ENCODE measurements around the gene WDR1. TPM values are rescaled to one million over a fixed set of nuclear protein-coding genes. Genes with fewer than 3 reads are reported as not detected.

Gene WDR1
- total and polyA plus RNA-seq, 10 of the 15 experiments (the other 5 are each of a cell fraction or from before 2014, with no cell fraction given): 28.5 to 397 (median 290) TPM

- TF ChIP-seq SKIL (IDR thresholded peaks at IDR 0.05; ENCODE audit: low read depth, poor library complexity, severe bottlenecking) (no peak), BRCA1 (IDR thresholded peaks at IDR 0.05; ENCODE audit: low read depth, low read length) (no peak), RCOR1 (conservative IDR thresholded peaks at IDR 0.05; ENCODE audit: low read depth, low read length) (no peak), MAX (IDR thresholded peaks at IDR 0.05; ENCODE audit: low read depth, low read length) (no peak)
Measured at GRCh38 chr4:10053635-10054453, 62.8 kb downstream of the WDR1 start (continued).

GRCh38 chr4:10051517-10052135 is 65.0 kb downstream of the WDR1 start:
- in situ Hi-C loops (cut with MboI): no loop called here
- TF ChIP-seq NFYB (IDR thresholded peaks at IDR 0.05; ENCODE audit: insufficient read depth, low read depth, low read length) (no peak), ELK1 (IDR thresholded peaks at IDR 0.05; ENCODE audit: low read depth, low read length) (no peak), IKZF2 (IDR thresholded peaks at IDR 0.05) (no peak), POU2F2 (IDR thresholded peaks at IDR 0.05; ENCODE audit: borderline replicate concordance, low read depth, low read length) (no peak), CREM (IDR thresholded peaks at IDR 0.05; ENCODE audit: low read depth) (no peak), DPF2 (IDR thresholded peaks at IDR 0.05) (no peak), SIX5 (IDR thresholded peaks at IDR 0.05; ENCODE audit: low read depth, low read length, severe bottlenecking) (no peak), ZNF274 (IDR thresholded peaks at IDR 0.05; ENCODE audit: insufficient read depth, insufficient read length) (no peak), NFXL1 (IDR thresholded peaks at IDR 0.05; ENCODE audit: borderline replicate concordance) (no peak), HDGF (IDR thresholded peaks at IDR 0.05) (no peak), IRF5 (IDR thresholded peaks at IDR 0.05; ENCODE audit: borderline replicate concordance) (no peak), HDAC2 (IDR thresholded peaks at IDR 0.05) (no peak), GATAD2B (conservative IDR thresholded peaks at IDR 0.05; ENCODE audit: low read depth) (no peak), CBX3 (IDR thresholded peaks at IDR 0.05; ENCODE audit: borderline replicate concordance, low read depth) (no peak)

More at GRCh38 chr4:10051517-10052135, 65.0 kb downstream of the WDR1 start:
- CTCF ChIA-PET: no interaction called here
- no peak overlapping the region for H3K9ac ChIP-seq (ENCODE audit: control insufficient read depth, insufficient read depth, low read length)
- no peaks in the 10 kb centered on the region for H3K9me3 ChIP-seq (replicated peaks; ENCODE audit: control insufficient read depth, insufficient read depth, low read length)
- H3K27ac ChIP-seq (ENCODE audit: control insufficient read depth, insufficient read depth): no peak overlapping the region
- ATAC-seq (no peak), DNase-seq (ENCODE audit: low read depth, low spot score) (no peak), FAIRE-seq (no peak)
- no peaks in the 10 kb centered on the region for H4K20me1 ChIP-seq (ENCODE audit: control insufficient read depth, insufficient read depth)
- RAD21 ChIA-PET (ENCODE audit: unreplicated experiment): no interaction called here
- H3K79me2 ChIP-seq (ENCODE audit: control insufficient read depth, insufficient read depth, low read length): no peaks in the 10 kb centered on the region
- H3K27me3 ChIP-seq (replicated peaks in 1 of 2; ENCODE audit: control insufficient read depth in 2 of 2, insufficient read depth in 2 of 2, low read length in 1 of 2): no peaks in the 10 kb centered on the region
- BruUV-seq (replicated peaks): no TSS peak
- POLR2A ChIA-PET: no interaction called here
- SMC1A ChIA-PET (ENCODE audit: uncharacterized antibody, unreplicated experiment): no interaction called here
- intact Hi-C loops (cut with micrococcal nuclease; ENCODE audit: unreplicated experiment): no loop called here
- no peaks in the 10 kb centered on the region for H3K4me1 ChIP-seq (ENCODE audit: control insufficient read depth, insufficient read depth, low read length)
- no peak overlapping the region for H2AFZ ChIP-seq (ENCODE audit: control insufficient read depth, low read depth, low read length)
- no peak overlapping the region for H3K4me3 ChIP-seq
- WGBS (ENCODE audit: insufficient coverage, insufficient replicate concordance, low lambda C conversion rate, missing lambda C conversion rate): 65% methylated on average over 11 of the region's 11 CpGs
- H3K4me2 ChIP-seq (ENCODE audit: control insufficient read depth, insufficient read depth): no peak overlapping the region
- H3K36me3 ChIP-seq (ENCODE audit: control insufficient read depth in 2 of 2, insufficient read depth in 2 of 2, low read length in 1 of 2): no peaks in the 10 kb centered on the region

Data from GM12878 (cell line).